ENCODE results near the gene GPATCH11.

The GPATCH11 gene

GRCh38 chr2:37125416-37125815, 41.1 kb downstream of the GPATCH11 start:
- no peak overlapping the region for H3K4me3 ChIP-seq (ENCODE audit: low read depth, low read length)
- TF ChIP-seq, protein P1, sequence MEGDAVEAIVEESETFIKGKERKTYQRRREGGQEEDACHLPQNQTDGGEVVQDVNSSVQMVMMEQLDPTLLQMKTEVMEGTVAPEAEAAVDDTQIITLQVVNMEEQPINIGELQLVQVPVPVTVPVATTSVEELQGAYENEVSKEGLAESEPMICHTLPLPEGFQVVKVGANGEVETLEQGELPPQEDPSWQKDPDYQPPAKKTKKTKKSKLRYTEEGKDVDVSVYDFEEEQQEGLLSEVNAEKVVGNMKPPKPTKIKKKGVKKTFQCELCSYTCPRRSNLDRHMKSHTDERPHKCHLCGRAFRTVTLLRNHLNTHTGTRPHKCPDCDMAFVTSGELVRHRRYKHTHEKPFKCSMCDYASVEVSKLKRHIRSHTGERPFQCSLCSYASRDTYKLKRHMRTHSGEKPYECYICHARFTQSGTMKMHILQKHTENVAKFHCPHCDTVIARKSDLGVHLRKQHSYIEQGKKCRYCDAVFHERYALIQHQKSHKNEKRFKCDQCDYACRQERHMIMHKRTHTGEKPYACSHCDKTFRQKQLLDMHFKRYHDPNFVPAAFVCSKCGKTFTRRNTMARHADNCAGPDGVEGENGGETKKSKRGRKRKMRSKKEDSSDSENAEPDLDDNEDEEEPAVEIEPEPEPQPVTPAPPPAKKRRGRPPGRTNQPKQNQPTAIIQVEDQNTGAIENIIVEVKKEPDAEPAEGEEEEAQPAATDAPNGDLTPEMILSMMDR (IDR thresholded peaks at IDR 0.05; ENCODE audit: low read depth, low read length) = no peak

GRCh38 chr2:37132914-37133313, 48.6 kb downstream of the GPATCH11 start:
- TF ChIP-seq, protein P1 (IDR thresholded peaks at IDR 0.05; ENCODE audit: low read depth, low read length) = no peak
- no peak overlapping the region for H3K4me3 ChIP-seq (ENCODE audit: low read depth, low read length)

DNA sequence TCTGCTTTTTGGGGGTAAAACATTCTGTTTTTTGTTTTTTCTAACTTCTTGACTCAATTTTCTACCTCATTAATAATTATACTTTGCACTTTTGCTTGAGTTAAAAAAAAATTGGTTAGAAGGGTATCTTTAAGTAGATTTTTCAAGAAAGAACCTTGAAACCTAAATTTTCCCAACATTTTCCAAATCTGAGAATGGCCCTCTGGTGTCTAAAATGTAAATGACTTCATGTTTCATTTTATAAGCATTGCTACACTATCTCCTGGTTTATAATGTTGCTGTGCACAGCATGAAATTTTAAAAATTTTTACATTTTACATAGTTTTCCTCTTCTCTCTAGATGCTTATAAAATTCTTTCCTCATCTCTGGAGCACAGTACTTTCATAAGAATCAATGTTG, 58.2 kb downstream of the GPATCH11 start:
- H3K4me3 ChIP-seq (ENCODE audit: low read depth, low read length) = no peak overlapping the region
- TF ChIP-seq, protein P1 (IDR thresholded peaks at IDR 0.05; ENCODE audit: low read depth, low read length) = no peak

DNA sequence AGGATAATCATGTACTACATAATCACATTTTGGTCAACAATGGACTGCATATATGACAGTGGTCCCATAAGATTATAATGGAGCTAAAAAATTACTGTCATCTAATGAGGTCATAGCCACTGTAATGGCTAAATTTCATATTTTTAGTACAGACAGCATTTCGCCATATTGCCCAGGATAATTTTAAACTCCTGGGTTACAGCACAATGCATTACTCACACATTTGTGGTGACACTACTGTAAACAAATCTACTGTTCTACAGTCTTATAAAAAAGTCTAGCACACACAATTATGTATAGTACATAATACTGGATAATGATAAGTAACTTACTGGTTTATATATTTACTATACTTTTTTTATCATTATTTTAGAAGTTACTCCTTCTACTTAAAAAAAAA, 59.7 kb downstream of the GPATCH11 start:
- TF ChIP-seq, protein P1 (IDR thresholded peaks at IDR 0.05; ENCODE audit: low read depth, low read length) = no peak
- H3K4me3 ChIP-seq (ENCODE audit: low read depth, low read length) = no peak overlapping the region

- no peak overlapping the region for H3K4me3 ChIP-seq (ENCODE audit: low read depth, low read length)
Measured at GRCh38 chr2:37146062-37146461, 61.7 kb downstream of the GPATCH11 start.

GRCh38 chr2:37148325-37148724, 64.0 kb downstream of the GPATCH11 start:
- no peak overlapping the region for H3K4me3 ChIP-seq (ENCODE audit: low read depth, low read length)
- TF ChIP-seq, protein P1 (IDR thresholded peaks at IDR 0.05; ENCODE audit: low read depth, low read length) = no peak

More at GRCh38 chr2:37146062-37146461, 61.7 kb downstream of the GPATCH11 start:
- TF ChIP-seq, protein P1 (IDR thresholded peaks at IDR 0.05; ENCODE audit: low read depth, low read length) = no peak

Measured in WI38 (cell line).